Mucosa of rectum (tissue), 2 donors: ENCODE results near the gene CDCA3.
"Not testable (repeated sequence)": the region's sequence is repeated elsewhere in the genome, so short reads cannot be mapped to it uniquely, and the experiment has no call there.

Experiments used
- H3K27ac ChIP-seq, 2 donors: one replicate each; pipeline ENCODE4 v1.7.0; 2013; ENCODE audit warnings: inconsistent platforms in 2 of 2, low read depth in 2 of 2, low read length in 2 of 2
- H3K27me3 ChIP-seq, 2 donors: one replicate each; pipeline ENCODE4 v1.7.0; 2013; ENCODE audit warnings: low read length in 2 of 2; ENCODE audit not compliant: control insufficient read depth in 2 of 2, insufficient read depth in 2 of 2
- H3K36me3 ChIP-seq, 2 donors: one replicate each; pipeline ENCODE4 v1.7.0; 2013; ENCODE audit warnings: low read length in 2 of 2; ENCODE audit not compliant: control insufficient read depth in 2 of 2, insufficient read depth in 2 of 2
- H3K4me1 ChIP-seq, 2 donors: one replicate each; pipeline ENCODE4 v1.7.0; 2013; ENCODE audit warnings: low read length in 2 of 2, mild to moderate bottlenecking in 1 of 2; ENCODE audit not compliant: control insufficient read depth in 2 of 2, insufficient read depth in 2 of 2
- H3K4me3 ChIP-seq, 2 donors: one replicate each; pipeline ENCODE4 v1.7.0; 2013; ENCODE audit warnings: low read length in 2 of 2
- H3K9ac ChIP-seq, 2 donors: one replicate each; pipeline ENCODE4 v1.7.0; 2013; ENCODE audit warnings: low read length in 2 of 2, low read depth in 1 of 2, mild to moderate bottlenecking in 1 of 2
- H3K9me3 ChIP-seq, 2 donors: one replicate each; pipeline ENCODE4 v1.7.0; 2013; ENCODE audit warnings: low read length in 2 of 2; ENCODE audit not compliant: control insufficient read depth in 2 of 2
- donor health status: healthy.
- donor health status: Normal muscosa, but diverticular disease.

The CDCA3 gene

GRCh38 chr12:6866163-6866919, 15.3 kb upstream of the CDCA3 start:
- Histone ChIP-seq H3K27me3 (no peaks in the 10 kb centered on the region), H3K4me1 (peaks cover 33 to 36% of the 10 kb centered on the region in 2 donors), H3K36me3 (peaks cover 34 to 54% of the 10 kb centered on the region in 2 donors), H3K9ac (peak overlapping the region; percentile 65 to 88), H3K4me3 (peak overlapping the region; percentile 59 to 78), H3K27ac (peak overlapping the region; percentile 81 to 96), H3K9me3 (no peaks in the 10 kb centered on the region)

DNA sequence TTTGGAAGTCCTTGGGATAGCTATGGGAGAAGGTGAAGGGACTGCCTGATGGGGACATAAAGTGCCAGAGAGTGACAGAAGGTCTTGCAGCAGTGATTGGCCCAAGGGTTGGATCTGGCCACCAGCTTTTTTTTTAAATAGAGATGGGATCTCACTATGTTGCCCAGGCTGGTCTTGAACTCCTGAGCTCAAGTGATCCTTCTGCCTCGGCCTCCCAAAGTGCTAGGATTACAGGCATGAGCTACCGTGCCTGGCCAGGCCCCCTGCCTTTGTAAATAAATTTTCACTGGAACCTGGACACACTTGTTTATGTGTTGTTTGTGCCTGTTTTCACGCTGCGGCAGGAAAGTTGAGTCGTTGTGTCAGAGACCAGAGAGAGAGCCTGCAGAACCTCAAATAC, 14.2 kb upstream of the CDCA3 start:
- not testable (repeated sequence) for H3K4me3 ChIP-seq, H3K9ac ChIP-seq, H3K9me3 ChIP-seq, H3K27ac ChIP-seq, H3K27me3 ChIP-seq
- Histone ChIP-seq H3K36me3 (peaks cover 31 to 54% of the 10 kb centered on the region in 2 donors), H3K4me1 (peaks cover 25 to 27% of the 10 kb centered on the region in 2 donors)

DNA sequence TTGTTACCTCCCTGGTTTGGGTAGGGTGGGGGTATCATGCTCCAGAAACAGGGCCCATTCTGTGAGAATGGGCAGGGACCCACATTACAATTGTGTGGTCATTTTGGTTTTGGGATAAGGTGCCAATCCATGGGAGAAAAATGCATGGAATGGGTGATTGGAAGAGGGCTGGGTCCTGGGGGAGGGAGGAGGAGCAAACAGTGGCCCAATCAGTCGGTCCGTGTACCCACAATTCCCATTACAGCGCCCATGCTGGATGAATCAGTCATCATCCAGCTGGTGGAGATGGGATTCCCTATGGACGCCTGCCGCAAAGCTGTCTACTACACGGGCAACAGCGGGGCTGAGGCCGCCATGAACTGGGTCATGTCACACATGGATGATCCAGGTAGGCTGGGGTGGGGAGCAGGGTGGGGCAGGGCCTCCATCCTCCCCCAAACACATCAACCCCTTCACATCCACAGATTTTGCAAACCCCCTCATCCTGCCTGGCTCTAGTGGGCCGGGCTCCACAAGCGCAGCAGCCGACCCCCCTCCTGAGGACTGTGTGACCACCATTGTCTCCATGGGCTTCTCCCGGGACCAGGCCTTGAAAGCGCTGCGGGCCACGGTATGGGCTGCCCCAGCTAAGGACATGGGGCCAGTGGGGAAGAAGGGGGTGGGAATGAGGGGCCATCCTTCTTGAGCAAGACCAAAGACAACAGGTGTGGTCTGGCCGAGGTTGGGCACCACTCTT, 12.7 kb upstream of the CDCA3 start:
- no peak overlapping the region for H3K27ac ChIP-seq
- H3K9me3 ChIP-seq, result no peaks in the 10 kb centered on the region
- no peak overlapping the region for H3K4me3 ChIP-seq
- H3K36me3 ChIP-seq, result peaks cover 29 to 55% of the 10 kb centered on the region in 2 donors
- H3K4me1 ChIP-seq, result peaks cover 14 to 15% of the 10 kb centered on the region in 2 donors
- no peak overlapping the region for H3K9ac ChIP-seq
- no peaks in the 10 kb centered on the region for H3K27me3 ChIP-seq

GRCh38 chr12:6863033-6863432, 11.9 kb upstream of the CDCA3 start:
- Histone ChIP-seq H3K27ac (no peak overlapping the region), H3K36me3 (peaks cover 36 to 61% of the 10 kb centered on the region in 2 donors), H3K4me3 (no peak overlapping the region), H3K9ac (no peak overlapping the region), H3K27me3 (no peaks in the 10 kb centered on the region), H3K4me1 (peaks cover 8% of the 10 kb centered on the region in 2 donors), H3K9me3 (no peaks in the 10 kb centered on the region)

DNA sequence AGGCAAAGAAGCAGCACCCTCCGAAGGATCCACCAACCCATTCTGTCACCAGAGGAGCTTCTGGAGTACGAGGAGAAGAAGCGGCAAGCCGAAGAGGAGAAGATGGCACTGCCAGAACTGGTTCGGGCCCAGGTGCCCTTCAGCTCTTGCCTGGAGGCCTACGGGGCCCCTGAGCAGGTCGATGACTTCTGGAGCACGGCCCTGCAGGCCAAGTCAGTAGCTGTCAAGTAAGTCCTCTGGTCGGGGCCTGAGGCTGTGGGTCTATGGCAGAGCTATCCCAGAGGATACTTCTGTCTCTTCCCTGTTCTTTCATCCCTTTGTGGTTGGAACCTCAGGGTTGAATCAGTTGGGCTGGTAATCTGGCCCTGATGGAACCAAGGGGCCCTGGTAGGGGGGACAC, 10.3 kb upstream of the CDCA3 start:
- H3K27ac ChIP-seq, result no peak overlapping the region
- H3K9ac ChIP-seq, result no peak overlapping the region
- peaks cover 48 to 76% of the 10 kb centered on the region in 2 donors for H3K36me3 ChIP-seq
- no peak overlapping the region for H3K4me3 ChIP-seq
- no peaks in the 10 kb centered on the region for H3K4me1 ChIP-seq
- H3K27me3 ChIP-seq, result no peaks in the 10 kb centered on the region
- H3K9me3 ChIP-seq, result no peaks in the 10 kb centered on the region

GRCh38 chr12:6860942-6861341, 9.9 kb upstream of the CDCA3 start:
- Histone ChIP-seq H3K36me3 (peaks cover 52 to 80% of the 10 kb centered on the region in 2 donors), H3K4me1 (no peaks in the 10 kb centered on the region)

GRCh38 chr12:6860116-6860515, 9.0 kb upstream of the CDCA3 start:
- Histone ChIP-seq H3K4me1 (no peaks in the 10 kb centered on the region), H3K27ac (no peak overlapping the region), H3K4me3 (no peak overlapping the region), H3K9ac (no peak overlapping the region), H3K36me3 (peaks cover 55 to 87% of the 10 kb centered on the region in 2 donors), H3K9me3 (no peaks in the 10 kb centered on the region), H3K27me3 (no peaks in the 10 kb centered on the region)

More at GRCh38 chr12:6860942-6861341, 9.9 kb upstream of the CDCA3 start:
- no peak overlapping the region for H3K4me3 ChIP-seq
- no peak overlapping the region for H3K27ac ChIP-seq
- H3K9ac ChIP-seq, result no peak overlapping the region
- H3K27me3 ChIP-seq, result no peaks in the 10 kb centered on the region
- H3K9me3 ChIP-seq, result no peaks in the 10 kb centered on the region

DNA sequence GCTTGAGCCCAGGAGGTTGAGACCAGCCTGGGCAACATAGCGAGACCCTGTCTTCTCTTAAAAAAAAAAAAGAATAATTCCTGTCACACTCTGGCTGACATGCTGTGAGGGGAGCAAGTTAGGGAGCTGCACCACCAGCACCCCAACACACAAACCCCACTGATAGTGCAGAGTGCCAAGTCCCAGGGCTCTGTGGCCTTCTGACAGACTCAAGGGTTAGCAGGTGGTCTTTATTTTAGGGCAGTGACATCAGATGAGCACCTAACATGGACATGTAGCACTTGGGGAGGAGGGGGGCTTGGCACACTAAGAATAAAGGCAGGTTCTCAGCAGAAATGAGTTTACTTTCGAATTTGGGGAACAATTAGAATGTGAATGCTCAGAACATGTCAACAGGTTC, 7.7 kb upstream of the CDCA3 start:
- Histone ChIP-seq H3K4me1 (no peaks in the 10 kb centered on the region), H3K36me3 (peaks cover 51 to 77% of the 10 kb centered on the region in 2 donors)

DNA sequence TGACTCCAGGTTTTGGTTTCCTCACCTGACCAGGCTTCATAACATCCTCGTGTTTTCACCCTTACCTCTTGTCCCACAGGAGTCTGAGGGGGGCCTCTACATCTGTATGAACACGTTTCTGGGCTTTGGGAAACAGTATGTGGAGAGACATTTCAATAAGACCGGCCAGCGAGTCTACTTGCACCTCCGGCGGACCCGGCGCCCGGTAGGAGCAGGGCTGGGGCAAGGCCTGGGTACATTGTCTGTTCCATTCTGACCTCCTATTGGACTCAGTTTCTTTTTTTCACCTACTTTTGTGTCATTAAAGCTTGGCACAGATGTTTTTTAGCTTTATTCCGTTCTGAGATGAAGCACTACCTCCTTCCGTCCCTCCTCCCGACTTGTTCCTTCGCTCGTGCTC, 4.2 kb upstream of the CDCA3 start:
- Histone ChIP-seq H3K27me3 (no peaks in the 10 kb centered on the region), H3K9ac (no peak overlapping the region), H3K9me3 (no peaks in the 10 kb centered on the region), H3K4me1 (peaks cover 12 to 17% of the 10 kb centered on the region in 2 donors), H3K27ac (no peak overlapping the region), H3K36me3 (peaks cover 34 to 44% of the 10 kb centered on the region in 2 donors), H3K4me3 (no peak overlapping the region)

More for the DNA sequence above, 7.7 kb upstream of the CDCA3 start:
- no peak overlapping the region for H3K27ac ChIP-seq
- no peak overlapping the region for H3K4me3 ChIP-seq
- H3K27me3 ChIP-seq, result no peaks in the 10 kb centered on the region
- H3K9ac ChIP-seq, result no peak overlapping the region
- H3K9me3 ChIP-seq, result no peaks in the 10 kb centered on the region

GRCh38 chr12:6854036-6854435, 3.0 kb upstream of the CDCA3 start:
- no peak overlapping the region for H3K4me3 ChIP-seq
- H3K27me3 ChIP-seq, result no peaks in the 10 kb centered on the region
- H3K27ac ChIP-seq, result no peak overlapping the region
- no peak overlapping the region for H3K9ac ChIP-seq
- peaks cover 13 to 18% of the 10 kb centered on the region in 2 donors for H3K4me1 ChIP-seq
- peaks cover 30 to 41% of the 10 kb centered on the region in 2 donors for H3K36me3 ChIP-seq
- H3K9me3 ChIP-seq, result no peaks in the 10 kb centered on the region
